Sigmoid colon (tissue), 7 donors: Measurements from ENCODE around the gene POLR2A. TPM values are rescaled to one million over a fixed set of nuclear protein-coding genes. Genes with fewer than 3 reads are reported as not detected.
A peak's percentile ranks its signal among the peaks of the same experiment; 100 is the strongest.
"Not testable (repeated sequence)": the region's sequence is repeated elsewhere in the genome, so short reads cannot be mapped to it uniquely, and the experiment has no call there.

Experiments
- DNase-seq: peaks from one replicate; pipeline ENCODE4 v3.0.0-alpha.2; 2019
- H3K27ac ChIP-seq, 4 donors: fragments of 200-600 bp; sonication (generic); one replicate each; pipeline ENCODE4 v1.5.1; 2016 to 2019; ENCODE audit warnings: mild to moderate bottlenecking in 1 of 4
- H3K27me3 ChIP-seq, 3 donors: fragments of 200-600 bp; sonication (generic); one replicate each; pipeline ENCODE4 v1.5.1; 2019; ENCODE audit warnings: mild to moderate bottlenecking in 1 of 3
- H3K36me3 ChIP-seq, 4 donors: fragments of 200-600 bp; sonication (generic); one replicate each; pipeline ENCODE4 v1.5.1; 2016 to 2019
- H3K4me1 ChIP-seq, 4 donors: fragments of 200-600 bp; sonication (generic); one replicate each; pipeline ENCODE4 v1.5.1; 2017 to 2019
- H3K4me3 ChIP-seq, 4 donors: fragments of 200-600 bp; sonication (generic); one replicate each; pipeline ENCODE4 v1.5.1; 2017 to 2019; ENCODE audit warnings: mild to moderate bottlenecking in 2 of 4, moderate library complexity in 1 of 4
- H3K9me3 ChIP-seq, 4 donors: fragments of 200-600 bp in 3 of 4; sonication (generic) in 3 of 4; one replicate each; pipeline versions ENCODE4 v1.5.1 to v1.6.1; 2013 to 2019
- CTCF ChIP-seq, 4 experiments: fragments of 450-650 bp in 3 of 4; fragments of 200-600 bp in 1 of 4; IDR thresholded peaks; one replicate each; pipeline ENCODE4 v1.5.1; 2016 to 2019; ENCODE audit warnings: antibody characterized with exemption in 4 of 4, mild to moderate bottlenecking in 3 of 4, moderate library complexity in 2 of 4
- EP300 ChIP-seq, 4 donors: sonication (generic); formaldehyde crosslinking; IDR thresholded peaks; one replicate each; pipeline ENCODE4 v1.6.1; 2017; ENCODE audit warnings: antibody characterized with exemption in 4 of 4
- POLR2A ChIP-seq, 2 donors: fragments of 450-650 bp; IDR thresholded peaks; one replicate each; pipeline ENCODE4 v1.6.1; 2016; ENCODE audit warnings: antibody characterized with exemption in 2 of 2, mild to moderate bottlenecking in 2 of 2, moderate library complexity in 2 of 2
- POLR2AphosphoS5 ChIP-seq, 4 donors: sonication (generic); formaldehyde crosslinking; IDR thresholded peaks; one replicate each; pipeline ENCODE4 v1.6.1; 2017; ENCODE audit warnings: antibody characterized with exemption in 4 of 4
- WGBS, 2 donors: extraction: QIAGEN DNeasy Blood & Tissue Kit; methylation state at CpG; one replicate each; pipeline ENCODE4 v1.1.7; 2013; 5-methylcytosine and 5-hydroxymethylcytosine counted together
- intact Hi-C: fragments of 100-400 bp; cut with DNase I; formaldehyde crosslinking; loops from one replicate; pipeline ENCODE4 v1.15.1; 2023
- polyA plus RNA-seq, 3 donors: library from polyadenylated mRNA; stranded (reverse); fragments of 200-250 nt; gene quantifications; one replicate each; pipeline ENCODE4 v1.2.3, GENCODE V29; 2013
- total RNA-seq, 4 donors: library from RNA; depleted of rRNA; stranded (reverse); fragments of >200 nt; gene quantifications; one replicate each; pipeline ENCODE4 v1.1.0, GENCODE V29; 2016
- donor health status: healthy with polysubstance abuse.
- donor health status: Bipolar disorder and iron deficiency.
- donor health status: healthy.

POLR2A gene
- total and polyA plus RNA-seq, 7 donors = 7.2 to 51.1 (median 31.4) TPM

DNA sequence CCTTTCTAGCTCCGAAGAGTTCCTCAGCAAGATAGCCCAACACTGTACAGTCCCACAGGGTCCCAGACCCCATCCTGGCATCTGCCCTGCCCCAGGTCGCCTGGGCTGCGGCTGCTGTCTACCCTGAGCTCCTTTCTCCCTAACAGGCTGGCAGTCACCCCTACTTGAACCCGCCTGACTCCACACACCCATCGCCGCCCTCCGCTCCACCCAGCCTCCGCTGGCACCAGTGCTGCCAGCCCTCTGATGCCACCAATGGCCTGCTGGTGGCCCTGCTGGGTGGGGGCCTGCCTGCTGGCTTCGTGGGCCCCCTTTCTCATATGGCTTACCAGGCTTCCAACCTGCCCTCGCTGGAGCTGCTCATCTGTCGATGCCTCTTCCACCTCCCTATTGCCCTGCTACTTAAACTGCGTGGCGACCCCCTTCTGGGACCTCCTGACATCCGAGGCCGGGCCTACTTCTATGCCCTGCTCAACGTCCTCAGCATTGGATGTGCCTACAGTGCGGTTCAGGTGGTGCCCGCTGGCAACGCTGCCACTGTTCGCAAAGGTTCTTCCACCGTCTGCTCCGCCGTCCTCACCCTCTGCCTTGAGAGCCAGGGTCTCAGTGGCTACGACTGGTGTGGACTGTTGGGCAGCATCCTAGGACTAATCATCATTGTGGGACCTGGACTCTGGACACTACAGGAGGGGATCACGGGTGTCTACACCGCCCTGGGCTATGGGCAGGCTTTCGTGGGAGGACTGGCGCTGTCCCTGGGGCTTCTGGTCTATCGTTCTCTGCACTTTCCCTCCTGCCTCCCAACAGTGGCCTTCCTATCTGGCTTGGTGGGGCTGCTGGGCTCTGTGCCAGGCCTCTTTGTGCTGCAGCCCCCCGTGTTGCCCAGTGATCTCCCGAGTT lies 2.1 kb upstream of the POLR2A start:
- H3K27me3 ChIP-seq, H3K36me3 ChIP-seq, H3K9me3 ChIP-seq, H3K4me3 ChIP-seq, DNase-seq: not testable (repeated sequence)
- WGBS, 2 donors = 87 to 90% methylated on average over 31 of the region's 31 CpGs
- peaks cover 0 to 68% (median 58%) of the 10 kb centered on the region in 4 donors for H3K4me1 ChIP-seq
- intact Hi-C loops = loop anchor here (2.0 to 10.0 kb wide), 3 partner anchors 91 to 353 kb away; partner anchors contain the start of genes EIF5A and KDM6B
- peak overlapping the region; percentile 94 to 100 (median 97) for H3K27ac ChIP-seq

- Histone ChIP-seq H3K27ac (peak overlapping the region; percentile 94 to 100 (median 97)), H3K4me3 (peak overlapping the region in 3 of 4 donors; percentile 63 to 72 (median 64)), H3K4me1 (peaks cover 0 to 68% (median 58%) of the 10 kb centered on the region in 4 donors)
- intact Hi-C loops = loop anchor here (2.0 to 10.0 kb wide), 3 partner anchors 90 to 352 kb away; partner anchors contain the start of genes EIF5A and KDM6B
- not testable (repeated sequence) for H3K27me3 ChIP-seq, H3K36me3 ChIP-seq, H3K9me3 ChIP-seq
- WGBS, 2 donors = 70 to 74% methylated on average over 6 of the region's 6 CpGs
- DNase-seq = peak; percentile 76
Observed at GRCh38 chr17:7482742-7483088, 1.5 kb upstream of the POLR2A start.

- Histone ChIP-seq H3K9me3 (no peaks in the 10 kb centered on the region), H3K4me3 (peak overlapping the region; percentile 63 to 72 (median 64)), H3K27ac (peak overlapping the region; percentile 94 to 100 (median 97)), H3K4me1 (peaks cover 0 to 66% (median 56%) of the 10 kb centered on the region in 4 donors), H3K27me3 (no peaks in the 10 kb centered on the region), H3K36me3 (no peaks in the 10 kb centered on the region)
- peak; percentile 99 for DNase-seq
- intact Hi-C loops = loop anchor here (1.0 to 10.0 kb wide), 6 partner anchors 78 to 351 kb away; partner anchors contain the start of genes EIF5A, KDM6B and SENP3
- 0 to 1% methylated on average over 38 of the region's 38 CpGs for WGBS, 2 donors
- TF ChIP-seq POLR2AphosphoS5 (IDR thresholded peaks at IDR 0.05) (peak; percentile 58 to 82 (median 80)), POLR2A (IDR thresholded peaks at IDR 0.05) (peak; percentile 54 to 70), CTCF (IDR thresholded peaks at IDR 0.05) (no peak), EP300 (IDR thresholded peaks at IDR 0.05) (peak in 2 of 4 donors; percentile 83 to 86)
Observed at GRCh38 chr17:7483255-7484066, 705 bp upstream of the POLR2A start.

GRCh38 chr17:7484919-7485377 lies 782 bp downstream of the POLR2A start:
- 0% methylated on average over 19 of the region's 19 CpGs for WGBS, 2 donors
- intact Hi-C loops = loop anchor here (1.0 to 10.0 kb wide), 5 partner anchors 76 to 350 kb away; partner anchors contain the start of genes EIF5A, KDM6B and SENP3

More at GRCh38 chr17:7484919-7485377, 782 bp downstream of the POLR2A start:
- no peak for DNase-seq
- Histone ChIP-seq H3K27me3 (no peaks in the 10 kb centered on the region), H3K9me3 (no peaks in the 10 kb centered on the region), H3K27ac (peak overlapping the region; percentile 94 to 100 (median 97)), H3K4me1 (peaks cover 0 to 71% (median 59%) of the 10 kb centered on the region in 4 donors), H3K4me3 (peak overlapping the region; percentile 35 to 72 (median 64)), H3K36me3 (no peaks in the 10 kb centered on the region)
- TF ChIP-seq POLR2AphosphoS5 (IDR thresholded peaks at IDR 0.05) = no peak
- TF ChIP-seq EP300 (IDR thresholded peaks at IDR 0.05) = no peak
- TF ChIP-seq CTCF (IDR thresholded peaks at IDR 0.05) = no peak
- TF ChIP-seq POLR2A (IDR thresholded peaks at IDR 0.05) = no peak
